AG20443 (cell line): ENCODE results near the gene UBE2E2.
"Not testable (repeated sequence)": the region's sequence is repeated elsewhere in the genome, so short reads cannot be mapped to it uniquely, and the experiment has no call there.

Source experiments
- DNase-seq: peaks from one replicate; pipeline ENCODE4 v3.0.0; 2012; ENCODE audit warnings: low spot score, mixed read lengths

The UBE2E2 gene

GRCh38 chr3:23329471-23330105 is 126.5 kb downstream of the UBE2E2 start:
- no peak for DNase-seq

DNA sequence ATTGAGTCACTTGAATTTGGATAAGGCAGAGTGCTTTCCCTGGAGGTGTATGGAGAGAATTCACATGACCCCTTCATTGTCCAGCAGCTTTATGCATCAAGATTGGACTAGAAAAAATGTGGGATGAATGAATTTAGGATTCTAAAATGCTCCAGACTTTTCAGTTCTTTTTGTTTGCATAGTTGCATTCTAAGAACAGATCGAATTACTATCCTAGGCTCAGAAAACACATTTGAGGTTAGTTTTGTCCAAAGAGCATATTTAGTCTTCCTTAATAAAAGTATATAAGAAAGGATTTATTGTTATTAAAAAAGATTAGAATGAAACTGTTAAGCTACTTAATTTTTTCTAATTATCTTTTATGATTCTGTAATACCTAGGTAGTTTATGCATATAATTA is 127.4 kb downstream of the UBE2E2 start:
- no peak for DNase-seq

GRCh38 chr3:23331141-23331935 is 128.2 kb downstream of the UBE2E2 start:
- no peak for DNase-seq

DNA sequence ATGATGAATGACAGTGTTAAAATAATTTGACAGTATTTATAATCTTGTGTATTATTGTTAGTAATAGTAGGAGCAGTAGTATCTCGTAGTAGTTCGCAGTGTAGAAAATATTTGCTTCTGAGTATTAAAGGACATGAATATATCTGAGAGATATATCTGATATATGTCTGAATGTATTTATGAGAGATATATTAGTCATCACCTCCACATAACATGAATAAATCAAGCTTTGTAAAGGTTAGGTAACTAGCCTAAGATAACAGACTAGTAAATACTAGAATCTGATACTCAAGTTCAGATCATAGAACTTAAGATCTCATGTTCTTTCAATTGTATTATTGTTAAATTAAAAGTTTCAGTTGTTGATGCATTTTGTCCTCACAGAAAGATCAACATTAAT is 130.5 kb downstream of the UBE2E2 start:
- DNase-seq, result no peak

DNA sequence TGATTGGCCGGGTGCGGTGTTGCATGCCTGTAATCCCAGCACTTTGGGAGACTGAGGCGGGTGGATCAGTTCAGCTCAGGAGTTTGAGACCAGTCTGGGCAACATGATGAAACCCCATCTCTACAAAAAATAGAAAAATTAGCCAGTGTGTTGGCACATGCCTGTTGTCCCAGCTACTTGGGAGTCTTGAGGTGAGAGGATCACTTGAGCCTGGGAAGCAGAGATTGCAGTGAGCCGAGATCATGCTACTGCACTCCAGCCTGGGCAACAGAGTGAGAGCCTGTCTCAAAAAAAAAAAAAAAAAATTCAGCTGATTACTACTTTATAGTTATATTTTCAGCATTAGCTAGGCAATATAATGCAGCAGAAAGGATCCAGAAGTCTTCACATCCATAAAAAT is 133.7 kb downstream of the UBE2E2 start:
- DNase-seq, result not testable (repeated sequence)

DNA sequence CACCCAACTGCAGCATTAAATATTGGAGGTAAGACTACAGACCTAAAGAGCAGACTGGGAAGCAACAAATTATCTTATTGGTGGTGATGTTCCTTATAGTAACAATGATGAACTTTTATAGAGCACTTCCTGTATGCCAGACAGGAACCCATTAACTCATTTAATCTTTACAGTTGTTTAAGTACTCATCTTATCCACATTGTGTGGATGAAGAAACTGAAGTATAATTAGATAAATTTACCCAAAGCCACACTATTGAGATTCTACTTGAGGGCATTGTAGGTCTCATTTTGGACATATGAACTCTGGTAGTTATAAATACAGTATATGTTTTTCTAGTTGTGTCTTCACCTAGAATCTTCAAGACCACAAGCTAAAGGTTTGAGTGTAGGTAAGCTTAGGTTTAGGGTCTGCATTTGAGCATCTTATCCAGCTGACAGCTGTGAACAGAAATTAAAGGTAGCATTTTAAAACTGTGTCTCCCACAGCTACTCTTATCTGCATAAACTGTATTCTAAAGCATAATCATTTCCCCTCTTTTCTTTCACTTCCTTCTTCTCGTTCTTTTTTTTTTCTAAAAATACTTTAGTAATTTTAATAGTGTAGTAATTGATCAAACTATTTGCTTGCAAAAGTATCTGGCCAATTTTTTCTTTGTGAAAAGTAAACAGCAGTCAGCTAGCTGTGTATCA is 138.2 kb downstream of the UBE2E2 start:
- DNase-seq, result no peak

DNA sequence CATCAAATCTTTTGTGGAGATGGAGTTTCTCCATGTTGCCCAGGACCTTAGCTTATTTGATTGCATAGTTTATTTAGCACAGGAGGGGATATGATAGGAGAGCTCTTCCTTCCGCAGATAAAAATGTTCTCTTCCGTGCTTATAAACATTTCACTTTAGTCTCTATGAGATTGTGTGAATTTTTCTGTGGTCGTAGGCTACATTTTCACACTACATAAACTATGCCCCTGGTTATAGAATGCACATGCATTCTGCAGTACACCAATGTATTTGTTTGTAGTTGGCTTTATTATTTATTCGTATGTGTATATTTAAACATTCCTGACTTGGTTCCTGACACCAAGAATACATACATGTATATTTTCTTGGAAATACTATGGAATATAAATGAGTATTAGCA is 139.2 kb downstream of the UBE2E2 start:
- DNase-seq, result no peak

- DNase-seq, result no peak
These were observed 140.4 kb downstream of the UBE2E2 start for GRCh38 chr3:23343509-23343908.

- no peak for DNase-seq
These were observed 141.8 kb downstream of the UBE2E2 start for GRCh38 chr3:23344886-23345285.

DNA sequence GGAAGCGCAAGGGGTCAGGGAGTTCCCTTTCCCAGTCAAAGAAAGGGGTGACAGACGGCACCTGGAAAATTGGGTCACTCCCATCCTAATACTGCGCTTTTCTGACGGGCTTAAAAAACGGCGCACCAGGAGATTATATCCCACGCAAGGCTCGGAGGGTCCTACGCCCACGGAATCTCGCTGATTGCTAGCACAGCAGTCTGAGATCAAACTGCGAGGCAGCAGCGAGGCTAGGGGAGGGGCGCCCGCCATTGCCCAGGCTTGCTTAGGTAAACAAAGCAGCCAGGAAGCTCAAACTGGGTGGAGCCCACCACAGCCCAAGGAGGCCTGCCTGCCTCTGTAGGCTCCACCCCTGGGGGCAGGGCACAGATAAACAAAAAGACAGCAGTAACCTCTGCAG is 146.3 kb downstream of the UBE2E2 start:
- not testable (repeated sequence) for DNase-seq

DNA sequence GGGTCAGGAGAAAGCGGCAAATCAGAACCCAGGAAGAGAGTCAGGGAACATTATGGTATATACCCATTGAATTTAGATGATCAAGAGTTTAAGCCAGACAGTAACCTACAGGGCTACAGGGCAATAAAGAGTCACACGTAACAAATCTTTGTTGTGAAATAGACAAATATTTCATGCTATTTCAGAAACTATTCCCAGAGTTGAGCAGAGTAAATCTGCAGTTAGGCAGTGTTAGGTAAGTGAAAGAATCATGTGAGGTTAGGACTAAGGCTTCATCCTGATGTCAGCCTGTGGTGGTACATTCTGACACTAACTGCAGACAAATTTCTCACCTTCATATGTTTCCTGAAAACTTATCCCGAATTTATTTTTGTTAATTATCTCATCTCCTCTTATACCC is 153.0 kb downstream of the UBE2E2 start:
- DNase-seq, result no peak

DNA sequence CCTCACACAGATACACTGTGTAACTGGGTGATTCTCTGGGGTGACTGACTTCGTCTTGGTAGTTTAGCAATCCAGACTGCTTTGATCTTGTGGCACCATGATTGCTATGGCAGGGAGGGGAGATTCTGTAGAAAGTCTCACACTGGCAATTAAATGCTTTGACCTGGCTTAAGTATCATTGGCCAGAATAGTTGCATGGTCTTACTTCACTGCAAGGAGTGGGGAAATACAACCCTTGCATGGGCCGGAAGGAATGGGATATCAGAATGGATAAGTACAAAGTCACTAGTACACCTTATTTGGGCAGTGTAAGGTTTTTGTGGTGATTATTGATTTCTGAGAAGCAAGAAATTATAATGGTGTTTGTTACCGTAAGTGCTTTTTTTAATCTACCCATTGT is 153.8 kb downstream of the UBE2E2 start:
- DNase-seq, result no peak

DNA sequence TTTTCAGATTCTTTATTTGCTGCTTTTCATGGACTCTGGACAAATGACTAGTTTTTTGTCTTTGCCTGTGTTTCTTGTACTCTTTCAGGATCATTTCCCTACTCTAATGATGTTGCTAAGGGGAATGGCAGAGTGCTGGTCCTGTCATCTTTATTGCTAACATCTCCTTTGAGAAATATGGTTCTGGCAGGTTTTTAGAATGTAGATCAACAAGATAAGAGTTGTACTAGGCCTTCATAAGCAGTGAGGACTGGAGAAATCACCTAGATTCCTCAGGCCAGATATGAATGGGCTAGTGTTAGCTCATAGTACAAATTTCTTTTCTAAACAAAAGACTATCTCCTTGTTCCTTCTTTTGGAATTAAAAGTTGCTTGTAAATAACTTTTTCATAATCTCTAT is 156.0 kb downstream of the UBE2E2 start:
- DNase-seq, result no peak

GRCh38 chr3:23365066-23365465 is 161.9 kb downstream of the UBE2E2 start:
- no peak for DNase-seq

DNA sequence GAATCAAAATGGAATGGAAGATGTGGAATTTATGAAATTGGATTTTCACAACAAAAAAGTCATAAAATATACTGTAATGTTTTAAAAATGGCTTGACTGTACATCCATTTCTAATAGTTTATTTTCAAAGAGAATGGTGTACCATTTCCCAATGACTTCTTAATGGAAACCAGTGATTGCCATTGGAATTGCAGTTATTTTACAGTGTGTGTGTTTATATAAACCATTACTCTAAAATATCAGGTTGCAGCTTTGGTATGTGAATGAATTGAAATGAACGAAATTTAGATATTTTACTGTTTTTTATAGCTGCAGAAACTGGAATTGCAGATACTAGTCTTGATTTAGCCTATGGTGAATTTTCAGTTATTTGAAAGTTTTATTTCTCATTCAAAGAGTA is 165.6 kb downstream of the UBE2E2 start:
- DNase-seq, result no peak

DNA sequence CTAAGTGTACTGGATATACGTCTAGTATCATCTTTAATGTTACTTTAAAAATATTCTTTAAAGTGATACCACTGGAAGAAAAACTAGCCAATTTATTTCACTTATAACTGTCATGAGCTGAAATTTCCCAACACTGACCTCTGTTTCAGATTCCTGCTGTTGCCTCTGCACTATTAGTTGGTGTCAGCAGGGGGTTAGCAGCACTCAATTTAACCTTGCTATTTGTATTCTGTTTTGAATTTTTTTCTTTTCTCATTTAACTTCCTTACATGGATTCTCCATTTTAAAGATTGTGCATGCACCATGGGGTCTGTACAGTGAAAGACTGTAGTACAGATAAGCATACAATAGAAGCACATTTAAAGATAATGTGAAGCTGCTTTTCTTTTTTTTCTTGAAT is 169.2 kb downstream of the UBE2E2 start:
- no peak for DNase-seq

DNA sequence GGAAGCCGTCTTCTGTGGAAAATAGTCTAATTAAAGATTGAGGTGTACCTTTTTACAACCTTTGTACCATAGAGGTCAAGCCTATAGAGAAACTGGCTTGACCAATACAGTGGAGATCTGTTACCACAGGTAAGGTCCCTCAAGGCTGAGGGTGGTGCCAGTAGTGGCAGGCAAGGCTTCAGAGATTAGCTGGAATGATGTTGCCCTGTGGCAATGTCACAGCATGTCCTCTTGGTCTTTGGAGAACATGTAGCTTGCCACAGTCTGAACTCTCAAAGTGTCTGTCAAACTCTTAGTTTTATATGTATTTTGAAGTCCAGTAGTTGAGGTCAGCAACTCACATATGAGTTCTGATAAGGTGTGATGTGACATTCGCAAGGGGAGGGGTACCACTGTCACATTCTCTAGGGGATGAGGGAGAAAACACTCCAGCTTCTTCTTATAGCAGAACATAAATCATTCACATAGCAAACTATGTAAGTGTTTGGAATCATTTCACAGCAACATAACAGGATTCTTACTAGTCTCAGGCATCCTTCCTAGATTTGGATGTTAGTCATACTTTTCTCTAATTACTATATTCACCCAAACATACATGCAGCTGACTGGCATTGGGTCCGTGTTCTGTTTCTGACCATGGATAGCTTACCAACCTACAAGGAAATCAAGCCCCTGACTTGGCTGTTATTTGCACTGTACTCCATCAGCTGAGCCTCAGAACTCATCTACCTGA is 173.6 kb downstream of the UBE2E2 start:
- DNase-seq, result no peak

DNA sequence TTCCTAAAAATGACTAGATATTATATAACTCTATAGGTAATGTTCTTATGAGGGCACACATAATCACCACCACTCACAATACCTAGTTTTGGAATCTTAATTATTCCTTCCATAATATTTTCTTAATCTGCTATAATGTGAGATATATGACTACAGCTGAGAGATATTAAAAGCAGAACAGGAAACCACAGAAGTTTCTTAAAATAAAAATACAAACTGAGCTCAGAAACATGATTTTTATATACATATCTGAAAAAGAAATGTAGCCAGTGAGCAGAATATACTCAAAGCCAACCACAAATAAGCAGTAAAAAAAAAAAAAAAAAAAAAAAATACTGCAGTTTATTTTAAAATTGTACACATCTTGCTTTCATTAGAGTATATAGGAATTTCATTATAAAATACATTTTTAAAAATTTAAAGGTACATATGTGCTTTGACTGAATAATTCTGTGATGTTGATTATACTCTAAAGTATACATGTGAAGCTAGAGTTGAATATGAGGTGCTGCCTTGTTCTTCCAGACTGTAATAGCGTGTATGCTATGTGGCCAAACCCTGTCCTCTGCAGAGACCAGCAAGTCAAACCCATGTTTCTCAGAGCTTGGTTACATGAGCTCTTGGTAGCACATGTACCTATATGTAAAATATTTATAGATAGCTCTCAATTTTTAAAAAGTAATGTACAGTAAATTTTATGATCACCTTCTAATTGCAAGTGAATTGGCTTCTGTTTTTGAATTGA is 175.0 kb downstream of the UBE2E2 start:
- no peak for DNase-seq

DNA sequence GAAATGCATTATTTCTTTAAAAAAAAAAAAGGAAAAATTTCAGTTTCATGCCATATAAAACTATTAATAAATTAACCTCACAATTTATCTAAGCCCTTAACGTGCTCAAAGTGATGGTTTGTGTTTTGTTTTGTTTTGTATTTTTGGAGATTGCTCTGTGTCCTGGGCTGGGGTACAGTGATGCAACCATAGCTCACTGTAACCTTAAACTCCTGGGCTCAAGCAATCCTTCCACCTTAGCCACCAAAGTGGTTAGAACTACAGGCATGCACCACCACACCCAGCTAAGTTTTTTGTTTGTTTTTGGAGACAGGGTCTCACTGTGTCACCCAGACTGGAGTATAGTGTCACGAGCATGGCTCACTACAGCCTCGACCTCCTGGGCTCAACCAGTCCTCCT is 180.7 kb downstream of the UBE2E2 start:
- no peak for DNase-seq

- DNase-seq, result no peak
These were observed 182.2 kb downstream of the UBE2E2 start for GRCh38 chr3:23385327-23385726.

- DNase-seq, result no peak
These were observed 184.3 kb downstream of the UBE2E2 start for GRCh38 chr3:23387286-23387918.
